GM19025 (cell line): Measurements from ENCODE around the gene TXLNA.

Experiments used
- ATAC-seq: cut with Tn5 transposase; IDR thresholded peaks from one replicate; pipeline ENCODE4 v1.9.1; 2021; ENCODE audit warnings: mild to moderate bottlenecking, low read depth, moderate library complexity; ENCODE audit not compliant: unreplicated experiment

The TXLNA gene

GRCh38 chr1:32182060-32182459 is 2.6 kb downstream of the TXLNA start:
- no peak for ATAC-seq

GRCh38 chr1:32184650-32185049 is 5.2 kb downstream of the TXLNA start:
- no peak for ATAC-seq

GRCh38 chr1:32186077-32186476 is 6.6 kb downstream of the TXLNA start:
- ATAC-seq, result no peak

- no peak for ATAC-seq
Observed at GRCh38 chr1:32186491-32186890, 7.0 kb downstream of the TXLNA start.

GRCh38 chr1:32187850-32188249 is 8.4 kb downstream of the TXLNA start:
- ATAC-seq, result no peak

GRCh38 chr1:32192220-32192948 is 12.9 kb downstream of the TXLNA start:
- no peak for ATAC-seq

- ATAC-seq, result no peak
Observed at GRCh38 chr1:32194984-32195383, 15.5 kb downstream of the TXLNA start.

GRCh38 chr1:32195531-32195930 is 16.1 kb downstream of the TXLNA start:
- no peak for ATAC-seq

- ATAC-seq, result no peak
Observed at GRCh38 chr1:32195972-32196823, 16.7 kb downstream of the TXLNA start.

- no peak for ATAC-seq
Observed at GRCh38 chr1:32197074-32197473, 17.6 kb downstream of the TXLNA start.

- ATAC-seq, result no peak
Observed at GRCh38 chr1:32197837-32198236, 18.4 kb downstream of the TXLNA start.

- no peak for ATAC-seq
Observed at GRCh38 chr1:32198237-32199042, 19.0 kb downstream of the TXLNA start.

- ATAC-seq, result no peak
Observed at GRCh38 chr1:32199043-32199716, 19.7 kb downstream of the TXLNA start.

GRCh38 chr1:32199717-32200072 is 20.2 kb downstream of the TXLNA start:
- ATAC-seq, result no peak

- no peak for ATAC-seq
Observed at GRCh38 chr1:32200226-32201010, 20.9 kb downstream of the TXLNA start, which contains the start of gene CCDC28B. Gene CCDC28B, plus strand, starts transcription at chr1:32200595. Its CDS starts 1,341 bp downstream, at chr1:32201936.

- ATAC-seq, result no peak
Observed at GRCh38 chr1:32201011-32201855, 21.8 kb downstream of the TXLNA start.

GRCh38 chr1:32204943-32205361 is 25.5 kb downstream of the TXLNA start:
- no peak for ATAC-seq
